ENCODE results near the gene NLRP1. TPM values are rescaled to one million over a fixed set of nuclear protein-coding genes. Genes with fewer than 3 reads are reported as not detected.

Gene NLRP1
- total and polyA plus RNA-seq, 10 of the 15 experiments (the other 5 are each of a cell fraction or from before 2014, with no cell fraction given), result 2.8 to 21.8 (median 11.9) TPM

- TF ChIP-seq ZNF217 (IDR thresholded peaks at IDR 0.05), result no peak
- no peak for TF ChIP-seq ZNF622 (IDR thresholded peaks at IDR 0.05)
- TF ChIP-seq NFYA (IDR thresholded peaks at IDR 0.05; ENCODE audit: borderline replicate concordance, low read depth, low read length), result no peak
- TF ChIP-seq TARDBP (IDR thresholded peaks at IDR 0.05; ENCODE audit: borderline replicate concordance), result no peak
- no peak for TF ChIP-seq MYB (IDR thresholded peaks at IDR 0.05; ENCODE audit: borderline replicate concordance, low read depth, low read length)
- no peak for TF ChIP-seq GATAD2B (conservative IDR thresholded peaks at IDR 0.05; ENCODE audit: low read depth)
- TF ChIP-seq SRF (IDR thresholded peaks at IDR 0.05; ENCODE audit: low read depth in 2 of 2, low read length in 2 of 2), result no peak
- no peak for TF ChIP-seq USF2 (IDR thresholded peaks at IDR 0.05; ENCODE audit: borderline replicate concordance, low read depth, low read length)
- no peak for TF ChIP-seq CHD2 (IDR thresholded peaks at IDR 0.05; ENCODE audit: borderline replicate concordance, low read depth, low read length)
- TF ChIP-seq ZNF274 (IDR thresholded peaks at IDR 0.05; ENCODE audit: insufficient read depth, insufficient read length), result no peak
- no peak for TF ChIP-seq SUPT20H (IDR thresholded peaks at IDR 0.05; ENCODE audit: borderline replicate concordance, control insufficient read depth, low read depth, low read length)
- no peak for TF ChIP-seq BHLHE40 (IDR thresholded peaks at IDR 0.05; ENCODE audit: borderline replicate concordance in 1 of 2, low read depth in 2 of 2, low read length in 1 of 2)
- no peaks in the 10 kb centered on the region for H3K9me3 ChIP-seq (replicated peaks; ENCODE audit: control insufficient read depth, insufficient read depth, low read length)
- H3K9ac ChIP-seq (ENCODE audit: control insufficient read depth, insufficient read depth, low read length), result no peak overlapping the region
- DNase-seq (ENCODE audit: low read depth, low spot score) (no peak), ATAC-seq (no peak), FAIRE-seq (no peak)
- no peak overlapping the region for H3K4me3 ChIP-seq
- no peaks in the 10 kb centered on the region for H3K79me2 ChIP-seq (ENCODE audit: control insufficient read depth, insufficient read depth, low read length)
- ChIA-PET RAD21 (ENCODE audit: unreplicated experiment) (no interaction called here), SMC1A (ENCODE audit: uncharacterized antibody, unreplicated experiment) (no interaction called here), CTCF (no interaction called here), POLR2A (no interaction called here)
- H4K20me1 ChIP-seq (ENCODE audit: control insufficient read depth, insufficient read depth), result no peaks in the 10 kb centered on the region
- in situ Hi-C loops (cut with MboI), result no loop called here
- H3K4me1 ChIP-seq (ENCODE audit: control insufficient read depth, insufficient read depth, low read length), result no peaks in the 10 kb centered on the region
- intact Hi-C loops (cut with micrococcal nuclease; ENCODE audit: unreplicated experiment), result no loop called here
- no peak overlapping the region for H2AFZ ChIP-seq (ENCODE audit: control insufficient read depth, low read depth, low read length)
- 93% methylated on average over 2 of the region's 2 CpGs for WGBS (ENCODE audit: insufficient coverage, insufficient replicate concordance, low lambda C conversion rate, missing lambda C conversion rate)
- H3K27me3 ChIP-seq (replicated peaks in 1 of 2; ENCODE audit: control insufficient read depth in 2 of 2, insufficient read depth in 2 of 2, low read length in 1 of 2), result no peaks in the 10 kb centered on the region
- H3K36me3 ChIP-seq (ENCODE audit: control insufficient read depth in 2 of 2, insufficient read depth in 2 of 2, low read length in 1 of 2), result peaks cover 0 to 8% of the 10 kb centered on the region in 2 experiments; a peak in 1 of 4 replicates
- no peak overlapping the region for H3K4me2 ChIP-seq (ENCODE audit: control insufficient read depth, insufficient read depth)
- H3K27ac ChIP-seq (ENCODE audit: control insufficient read depth, insufficient read depth), result no peak overlapping the region
- BruUV-seq (replicated peaks), result no TSS peak
These were observed 20.9 kb downstream of the NLRP1 start for GRCh38 chr17:5563456-5563855.
